Testis (tissue), 2 donors: ENCODE measurements around the gene EBF4.

Experiments
- POLR2A ChIP-seq: fragments of 450-650 bp; IDR thresholded peaks from one replicate; pipeline ENCODE4 v1.6.1; 2017; ENCODE audit warnings: antibody characterized with exemption, mild to moderate bottlenecking, moderate library complexity
- TF ChIP-seq, protein P1 (sequence below), 3 experiments: fragments of 450-650 bp in 2 of 3; fragments of 200-600 bp in 1 of 3; sonication (generic) in 1 of 3; IDR thresholded peaks; one replicate each; pipeline ENCODE4 v1.5.1; 2016 to 2019; ENCODE audit warnings: antibody characterized with exemption in 3 of 3, mild to moderate bottlenecking in 2 of 3, moderate library complexity in 1 of 3

DNA sequence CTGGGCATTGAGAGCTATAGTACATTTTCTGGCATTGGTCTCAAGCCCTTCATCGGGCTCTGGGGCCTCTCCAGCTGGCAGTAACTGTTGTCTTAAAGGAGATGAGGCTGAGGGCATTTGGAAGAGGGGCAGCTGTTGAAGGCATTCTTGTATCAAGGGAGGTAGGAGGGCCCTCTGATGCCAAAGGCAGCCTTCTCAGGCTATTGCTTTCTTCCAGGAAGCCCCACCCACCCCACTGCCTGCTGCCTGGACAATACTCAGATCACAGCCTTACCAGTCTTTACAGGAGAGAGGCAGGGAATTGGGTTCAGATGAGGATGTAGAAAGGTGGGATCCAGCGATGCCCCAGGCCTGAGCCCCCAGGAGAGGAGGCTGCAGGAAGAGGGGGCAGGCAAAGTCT is 61.8 kb downstream of the EBF4 start:
- TF ChIP-seq, protein P1, sequence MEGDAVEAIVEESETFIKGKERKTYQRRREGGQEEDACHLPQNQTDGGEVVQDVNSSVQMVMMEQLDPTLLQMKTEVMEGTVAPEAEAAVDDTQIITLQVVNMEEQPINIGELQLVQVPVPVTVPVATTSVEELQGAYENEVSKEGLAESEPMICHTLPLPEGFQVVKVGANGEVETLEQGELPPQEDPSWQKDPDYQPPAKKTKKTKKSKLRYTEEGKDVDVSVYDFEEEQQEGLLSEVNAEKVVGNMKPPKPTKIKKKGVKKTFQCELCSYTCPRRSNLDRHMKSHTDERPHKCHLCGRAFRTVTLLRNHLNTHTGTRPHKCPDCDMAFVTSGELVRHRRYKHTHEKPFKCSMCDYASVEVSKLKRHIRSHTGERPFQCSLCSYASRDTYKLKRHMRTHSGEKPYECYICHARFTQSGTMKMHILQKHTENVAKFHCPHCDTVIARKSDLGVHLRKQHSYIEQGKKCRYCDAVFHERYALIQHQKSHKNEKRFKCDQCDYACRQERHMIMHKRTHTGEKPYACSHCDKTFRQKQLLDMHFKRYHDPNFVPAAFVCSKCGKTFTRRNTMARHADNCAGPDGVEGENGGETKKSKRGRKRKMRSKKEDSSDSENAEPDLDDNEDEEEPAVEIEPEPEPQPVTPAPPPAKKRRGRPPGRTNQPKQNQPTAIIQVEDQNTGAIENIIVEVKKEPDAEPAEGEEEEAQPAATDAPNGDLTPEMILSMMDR (IDR thresholded peaks at IDR 0.05) = no peak
- no peak for TF ChIP-seq POLR2A
